Activated T-helper 9 cell treated with anti-CD3 and anti-CD28 coated beads, Interleukin-2, amount 50 U/mL, for 16 hours (primary cell): Measurements from ENCODE around the gene RPL35.
"Not testable (repeated sequence)": the region's sequence is repeated elsewhere in the genome, so short reads cannot be mapped to it uniquely, and the experiment has no call there.

Experiments used
- DNase-seq: peaks from one replicate; pipeline ENCODE4 v3.0.0-alpha.2; 2020; ENCODE audit warnings: low read depth

The RPL35 gene

DNA sequence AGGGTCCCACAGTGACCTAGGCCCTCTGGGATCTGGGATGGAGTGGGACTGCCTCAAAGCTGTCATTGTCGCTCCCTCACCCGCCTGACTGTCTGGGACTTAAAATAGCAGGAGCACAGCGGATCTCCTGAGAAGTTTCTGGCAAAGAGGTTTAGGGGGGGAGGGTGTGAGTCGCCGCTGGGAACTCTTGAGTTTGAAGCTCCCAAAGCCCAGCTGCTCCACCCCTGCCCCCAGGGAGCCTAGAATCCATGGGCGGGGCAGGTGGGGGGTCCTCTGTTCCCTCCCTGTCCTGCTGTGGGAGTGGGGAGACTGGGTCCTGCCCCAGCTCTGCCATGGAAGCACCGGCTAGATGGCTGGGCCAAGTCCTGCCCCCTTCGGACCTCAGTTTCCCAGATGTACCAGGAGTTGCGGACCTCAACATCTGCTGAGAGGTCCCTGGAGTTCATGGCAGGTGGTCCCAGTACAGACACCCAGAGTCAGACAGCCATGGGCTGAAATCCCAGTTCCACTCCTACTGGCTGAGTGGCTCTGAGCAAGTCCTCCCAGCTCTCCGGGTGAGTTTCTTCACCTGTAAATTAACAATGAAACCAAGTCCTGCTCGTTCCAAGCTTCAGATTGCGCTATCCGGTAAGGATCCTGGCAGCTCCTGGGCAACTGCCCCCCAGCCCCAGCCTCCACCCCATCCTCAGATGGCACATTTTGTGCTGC lies 9.5 kb downstream of the RPL35 start:
- DNase-seq, result no peak

DNA sequence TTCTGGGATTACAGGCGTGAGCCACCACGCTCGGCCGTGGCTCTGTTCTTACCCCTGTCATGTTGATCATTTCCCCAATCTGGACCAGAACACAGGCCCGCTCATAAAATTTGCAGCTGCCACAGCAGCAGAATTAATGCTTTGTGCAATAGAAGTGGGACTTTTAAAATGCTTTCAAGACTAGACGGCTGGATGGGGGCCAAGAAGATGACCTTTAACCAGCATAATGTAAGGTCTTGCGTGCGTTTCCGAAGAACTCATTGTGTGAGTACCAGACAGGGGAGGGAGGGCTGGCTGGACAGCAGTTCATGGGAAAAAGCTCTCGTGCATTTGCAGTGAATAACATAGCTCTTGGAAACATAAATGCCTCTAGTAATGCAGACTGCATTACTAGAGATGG lies 12.0 kb downstream of the RPL35 start:
- no peak for DNase-seq

DNA sequence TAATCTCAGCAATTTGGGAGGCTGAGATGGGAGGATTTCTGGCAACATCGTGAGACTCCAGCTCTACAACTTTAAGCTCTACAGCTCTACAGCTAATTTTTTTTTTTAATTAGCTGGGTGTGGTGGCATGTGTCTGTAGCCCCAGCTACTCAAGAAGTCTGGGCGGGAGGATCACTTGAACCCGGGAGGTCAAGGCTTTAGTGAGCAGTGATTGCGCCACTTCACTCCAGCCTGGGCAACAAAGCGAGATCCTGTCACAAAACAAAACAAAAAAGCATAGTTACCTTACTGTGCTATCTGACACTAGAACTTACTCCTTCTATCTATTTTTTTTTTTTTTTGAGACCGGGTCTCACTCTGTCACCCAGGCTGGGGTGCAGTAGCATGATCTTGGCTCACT lies 14.8 kb downstream of the RPL35 start:
- no peak for DNase-seq

DNA sequence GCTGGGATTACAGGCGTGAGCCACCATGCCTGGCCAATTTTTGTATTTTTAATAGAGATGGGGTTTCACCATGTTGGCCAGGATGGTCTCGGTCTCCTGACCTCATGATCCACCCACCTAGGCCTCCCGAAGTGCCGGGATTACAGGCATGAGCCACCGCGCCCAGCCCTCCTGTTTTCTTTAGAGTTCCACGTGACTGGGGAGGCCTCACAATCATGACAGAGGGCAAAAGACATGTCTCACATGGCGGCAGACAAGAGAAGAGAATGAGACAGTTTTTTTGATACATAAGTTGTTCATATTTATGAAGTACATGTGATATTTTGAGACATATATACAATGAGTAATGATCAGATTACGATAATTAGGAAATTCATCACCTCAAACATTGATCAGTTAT lies 15.3 kb downstream of the RPL35 start:
- not testable (repeated sequence) for DNase-seq

DNA sequence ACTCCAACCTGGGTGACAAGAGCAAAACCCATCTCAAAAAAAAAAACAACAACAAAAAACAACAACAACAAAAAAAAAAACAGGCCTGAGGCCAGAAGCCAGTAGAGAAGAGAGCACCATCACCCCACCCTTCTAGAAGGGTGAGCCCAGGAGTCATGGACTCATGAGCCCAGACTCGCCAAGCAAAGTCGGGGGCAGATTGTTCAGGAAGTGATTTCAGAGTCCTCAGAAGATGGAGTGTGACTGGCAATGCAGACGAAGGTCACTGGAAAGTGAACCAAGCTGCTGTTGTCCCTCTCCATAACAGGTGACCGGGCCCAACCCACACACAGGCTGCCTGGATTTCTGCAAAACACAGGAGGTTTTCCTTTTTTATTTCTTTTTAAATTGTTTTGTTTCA lies 17.5 kb downstream of the RPL35 start:
- DNase-seq, result no peak

DNA sequence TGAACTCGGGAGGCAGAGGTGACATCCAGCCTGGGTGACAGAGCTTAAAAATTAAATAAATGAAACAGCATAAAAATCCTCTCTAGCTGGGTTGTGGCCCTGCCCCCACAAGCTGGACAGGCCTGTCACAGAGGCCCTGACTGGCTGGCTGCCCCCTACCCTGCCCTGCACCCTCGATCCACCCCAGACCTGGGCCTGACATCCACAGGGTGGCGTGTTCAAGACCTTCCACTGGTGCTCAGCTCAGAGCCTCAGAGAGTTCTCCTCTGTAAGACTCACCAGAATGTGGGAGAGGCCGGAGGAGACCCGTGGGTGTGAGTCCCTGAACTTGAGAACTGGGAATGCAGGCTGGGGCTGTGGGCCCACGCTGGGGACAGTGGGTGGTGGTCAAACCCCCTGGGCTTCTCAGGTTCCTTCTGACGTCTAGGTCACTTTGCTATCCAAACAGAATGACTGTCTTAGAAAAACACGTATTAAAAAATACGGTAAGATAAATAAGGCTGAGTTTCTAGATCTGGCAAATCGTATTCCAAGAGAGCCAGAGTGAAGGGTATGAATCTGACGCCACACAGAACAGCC lies 18.2 kb downstream of the RPL35 start:
- DNase-seq, result no peak

DNA sequence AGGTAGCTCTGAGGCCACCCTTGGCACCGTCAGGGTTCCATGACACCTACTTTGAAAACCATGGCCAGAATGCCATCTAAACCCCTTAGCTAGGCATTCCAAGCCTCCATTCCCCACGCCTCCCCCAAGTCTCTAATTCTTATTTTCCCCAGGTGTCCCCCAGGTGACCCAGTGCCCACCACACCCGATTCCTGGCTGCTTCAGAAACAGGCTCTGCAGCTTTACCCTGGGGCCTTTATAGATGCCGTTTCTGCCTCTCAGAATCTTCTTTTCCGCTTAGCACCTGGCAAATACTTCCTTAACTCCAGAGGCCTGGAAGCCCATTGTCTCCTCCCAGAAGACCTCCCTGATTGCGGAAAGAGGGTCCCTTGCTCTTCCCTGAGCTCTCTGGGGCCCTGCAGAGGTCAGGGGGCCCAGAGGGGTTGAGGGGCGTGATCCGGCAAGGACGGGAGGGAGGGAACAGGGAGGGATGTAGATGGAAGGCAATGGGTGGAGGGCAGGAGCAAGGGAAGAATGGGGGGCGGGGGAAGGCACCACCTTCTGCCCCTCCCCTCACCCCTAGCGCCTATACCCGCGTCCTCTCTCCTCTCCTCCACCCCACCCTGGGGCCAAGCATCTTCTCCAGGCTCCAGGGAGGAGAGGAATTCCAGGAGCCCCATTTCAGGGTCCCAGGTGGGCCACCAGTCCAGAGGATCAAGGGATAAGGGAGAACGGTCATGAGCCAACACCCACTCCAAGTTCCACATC lies 20.5 kb downstream of the RPL35 start:
- no peak for DNase-seq

DNA sequence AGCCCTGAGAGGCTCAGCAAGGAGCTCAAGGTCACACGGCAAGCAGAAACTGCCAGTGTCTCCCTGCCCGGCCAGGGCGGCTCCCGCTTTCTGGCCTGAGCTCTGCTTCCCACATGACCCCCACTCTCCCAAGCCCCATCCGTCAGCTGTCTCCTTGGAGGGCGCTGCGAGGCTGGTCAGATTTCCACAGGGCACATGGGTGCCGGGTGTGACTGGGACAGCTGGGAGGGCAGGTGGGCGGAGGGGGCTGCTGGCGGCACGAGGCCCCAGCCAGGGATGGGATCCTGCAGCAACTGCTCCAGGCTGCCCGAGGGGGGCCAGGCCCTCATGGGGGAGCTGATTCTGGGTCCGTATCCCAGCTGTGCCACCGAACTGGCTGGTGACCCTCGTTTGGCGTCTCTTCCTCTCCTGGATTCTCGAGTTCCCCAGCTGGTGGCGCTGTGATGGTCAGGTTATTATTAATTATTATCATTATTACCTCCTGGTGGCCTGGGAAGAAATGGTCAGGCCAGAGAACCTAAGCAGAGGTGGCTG lies 21.4 kb downstream of the RPL35 start:
- DNase-seq, result no peak

DNA sequence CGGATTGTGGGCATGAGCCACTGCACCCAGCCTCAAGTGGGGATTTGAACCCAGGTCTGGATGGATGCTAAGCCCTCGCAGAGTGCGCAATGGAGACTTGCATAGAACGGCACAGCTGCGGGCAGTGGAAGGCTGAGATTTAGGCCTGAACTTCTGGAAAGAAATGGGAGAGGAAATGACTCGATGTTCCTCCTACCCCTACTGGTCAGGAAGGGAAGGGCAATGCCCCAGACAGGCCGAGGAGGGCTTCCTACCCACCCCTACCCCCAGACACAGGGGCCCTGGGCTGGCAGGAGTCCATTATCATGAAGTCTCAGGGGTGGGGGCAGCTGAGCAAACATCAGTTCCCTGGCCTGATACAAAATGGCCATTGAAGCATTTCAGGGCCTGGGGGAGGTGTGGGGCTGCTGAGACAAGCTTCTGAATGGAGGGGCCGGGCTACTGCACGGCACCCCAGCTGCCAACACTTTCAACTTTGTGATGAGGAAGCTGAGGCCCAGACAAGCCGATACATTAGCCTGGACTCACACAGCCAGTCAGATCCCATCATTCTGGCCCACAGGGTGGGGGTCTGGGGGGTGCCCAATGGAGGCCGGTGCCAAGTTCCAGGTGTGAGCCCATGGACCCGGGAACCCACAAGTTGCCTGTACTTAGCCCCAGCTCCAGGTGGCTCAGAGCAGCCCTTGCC lies 22.0 kb downstream of the RPL35 start:
- DNase-seq, result no peak

DNA sequence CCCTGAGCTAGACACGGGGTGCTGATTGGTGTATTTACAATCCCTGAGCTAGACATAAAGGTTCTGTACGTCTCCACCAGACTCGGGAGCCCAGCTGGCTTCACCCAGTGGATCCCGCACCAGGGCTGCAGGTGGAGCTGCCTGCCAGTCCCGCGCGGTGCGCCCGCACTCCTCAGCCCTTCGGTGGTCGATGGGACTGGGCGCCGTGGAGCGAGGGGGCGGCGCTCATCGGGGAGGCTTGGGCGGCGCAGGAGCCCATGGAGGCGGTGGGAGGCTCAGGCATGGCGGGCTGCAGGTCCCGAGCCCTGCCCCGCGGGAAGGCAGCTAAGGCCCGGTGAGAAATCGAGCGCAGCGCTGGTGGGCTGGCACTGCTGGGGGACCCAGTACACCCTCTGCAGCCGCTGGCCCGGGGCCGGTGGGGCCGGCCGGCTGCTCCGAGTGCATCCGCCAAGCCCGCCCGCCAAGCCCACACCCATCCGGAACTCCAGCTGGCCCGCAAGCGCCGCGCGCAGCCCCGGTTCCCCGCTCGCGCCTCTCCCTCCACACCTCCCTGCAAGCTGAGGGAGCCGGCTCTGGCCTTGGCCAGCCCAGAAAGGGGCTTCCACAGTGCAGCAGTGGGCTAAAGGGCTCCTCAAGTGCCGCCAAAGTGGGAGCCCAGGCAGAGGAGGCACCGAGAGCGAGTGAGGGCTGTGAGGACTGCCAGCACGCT lies 23.0 kb downstream of the RPL35 start:
- DNase-seq, result not testable (repeated sequence)

DNA sequence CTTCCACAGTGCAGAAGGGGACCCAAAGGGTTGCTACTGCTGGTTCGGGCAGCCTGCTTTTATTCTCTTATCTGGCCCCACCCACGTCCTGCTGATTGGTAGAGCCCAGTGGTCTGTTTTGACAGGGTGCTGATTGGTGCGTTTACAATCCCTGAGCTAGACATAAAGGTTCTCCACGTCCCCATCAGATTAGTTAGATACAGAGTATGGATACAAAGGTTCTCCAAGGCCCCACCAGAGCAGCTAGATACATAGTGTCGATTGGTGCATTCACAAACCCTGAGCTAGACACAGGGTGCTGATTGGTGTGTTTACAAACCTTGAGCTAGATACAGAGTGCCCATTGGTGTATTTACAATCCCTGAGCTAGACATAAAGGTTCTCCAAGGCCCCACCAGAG lies 23.6 kb downstream of the RPL35 start:
- DNase-seq, result not testable (repeated sequence)

DNA sequence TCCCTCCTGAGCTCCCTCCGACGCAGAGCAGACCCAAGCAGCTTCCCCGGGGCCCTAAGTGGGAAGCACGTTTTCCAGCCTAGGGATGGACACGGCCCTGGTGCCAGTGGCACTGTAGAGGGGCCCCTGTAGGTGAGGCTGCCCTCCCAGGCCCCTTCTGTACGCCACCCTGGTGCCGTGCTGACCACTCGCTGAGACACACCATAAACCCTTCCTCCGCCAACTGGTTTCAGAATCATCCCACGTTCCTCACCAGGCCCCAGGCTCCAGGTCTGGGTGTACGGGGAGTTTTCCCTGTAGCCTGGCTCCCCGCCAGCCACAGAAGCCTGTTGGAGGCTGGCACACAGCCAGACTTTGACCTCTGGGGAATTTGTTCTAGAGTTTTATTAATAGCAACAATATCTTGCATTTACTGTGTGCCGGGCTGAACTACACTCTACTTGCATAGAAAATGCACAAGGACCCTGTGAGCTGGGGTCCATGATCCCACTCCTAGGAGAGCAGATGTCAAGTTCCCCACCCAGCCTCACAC lies 26.7 kb downstream of the RPL35 start:
- no peak for DNase-seq

DNA sequence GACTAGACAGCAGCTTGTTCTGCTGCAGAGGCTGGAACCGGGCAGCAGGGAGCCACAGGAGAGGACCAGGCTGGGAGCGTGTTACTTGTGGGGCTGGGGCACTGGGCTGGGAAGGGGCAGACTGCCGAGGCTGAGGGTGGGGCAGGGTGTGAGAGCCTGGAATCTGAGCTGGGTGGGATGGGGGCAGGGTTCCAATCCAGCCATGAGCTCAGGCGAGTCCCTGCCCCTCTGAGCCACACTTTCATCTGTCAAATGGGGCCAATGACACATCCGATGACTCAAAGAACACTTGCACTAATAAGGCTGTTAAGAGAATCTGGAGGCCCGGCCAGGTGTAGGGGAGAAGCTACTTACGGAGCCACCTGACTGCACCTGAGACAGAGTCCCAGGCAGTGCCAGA lies 27.2 kb downstream of the RPL35 start:
- DNase-seq, result no peak

DNA sequence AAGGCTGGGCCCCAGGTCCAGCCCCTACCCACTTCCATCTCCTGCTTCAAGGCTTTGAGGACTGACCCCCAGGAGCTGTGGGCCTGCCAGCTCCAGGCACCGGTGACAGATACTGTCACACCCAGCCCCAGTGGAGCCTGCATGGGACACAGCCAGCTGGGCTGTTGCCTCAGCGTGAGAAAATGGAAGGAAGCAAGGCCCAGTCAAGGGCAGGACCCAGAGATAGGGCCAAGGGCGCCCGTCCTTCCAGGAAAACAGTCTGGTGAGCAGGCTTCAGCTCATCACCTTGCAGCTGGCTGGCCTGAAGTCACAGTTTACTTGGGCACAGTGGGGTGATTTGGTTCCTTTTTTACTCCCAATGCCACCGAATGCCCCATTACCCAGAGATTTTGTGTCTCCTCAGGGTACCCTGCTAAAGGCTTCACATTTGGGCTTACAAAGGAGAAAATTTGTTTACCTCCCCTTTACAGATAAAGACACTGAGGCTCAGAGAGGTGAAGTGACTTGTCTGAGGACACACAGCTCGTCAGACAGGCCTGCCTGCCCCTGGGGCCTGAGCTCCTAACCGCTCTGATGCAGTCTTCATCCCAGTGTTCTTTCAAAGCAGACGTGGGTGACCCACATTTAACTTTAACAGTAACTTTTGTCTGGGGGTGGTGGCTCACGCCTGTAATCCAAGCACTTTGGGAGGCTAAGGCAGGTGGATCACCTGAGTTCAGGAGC lies 30.0 kb downstream of the RPL35 start:
- DNase-seq, result no peak

DNA sequence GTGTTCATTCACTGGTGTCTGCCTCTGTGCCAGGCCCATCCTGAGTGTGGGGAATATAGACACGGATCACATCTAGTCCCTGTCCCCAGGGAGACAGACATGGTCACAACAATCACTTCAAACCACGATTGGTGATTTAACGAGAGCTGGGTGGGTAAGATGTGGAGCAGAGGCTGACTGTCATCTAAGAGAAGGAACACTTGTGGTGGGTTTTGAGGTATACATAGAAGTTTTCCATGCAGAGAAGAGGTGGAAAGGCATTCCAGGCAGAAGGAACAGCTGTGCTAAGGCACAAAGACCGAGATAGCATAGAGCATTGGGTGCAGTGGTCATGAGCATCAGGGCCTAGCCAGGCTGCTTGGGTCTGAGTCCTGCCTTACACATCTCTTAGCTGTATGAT lies 31.2 kb downstream of the RPL35 start:
- DNase-seq, result no peak

DNA sequence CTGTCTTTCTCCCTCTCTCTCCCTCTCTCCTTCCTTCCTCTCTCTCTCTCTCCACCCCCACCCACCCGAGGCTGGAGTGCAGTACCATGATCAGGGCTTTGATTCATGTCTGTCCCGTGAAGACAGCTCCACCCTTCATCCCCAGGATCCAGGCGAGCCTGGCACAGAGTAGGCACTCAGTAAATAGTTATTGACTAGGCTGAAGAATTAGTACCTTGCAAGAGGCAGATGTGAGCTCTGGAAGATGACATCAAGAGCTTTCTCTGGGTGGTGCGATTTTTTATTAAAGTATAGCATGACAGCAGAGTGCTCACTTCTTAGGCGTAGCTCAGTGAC lies 32.5 kb downstream of the RPL35 start:
- no peak for DNase-seq

DNA sequence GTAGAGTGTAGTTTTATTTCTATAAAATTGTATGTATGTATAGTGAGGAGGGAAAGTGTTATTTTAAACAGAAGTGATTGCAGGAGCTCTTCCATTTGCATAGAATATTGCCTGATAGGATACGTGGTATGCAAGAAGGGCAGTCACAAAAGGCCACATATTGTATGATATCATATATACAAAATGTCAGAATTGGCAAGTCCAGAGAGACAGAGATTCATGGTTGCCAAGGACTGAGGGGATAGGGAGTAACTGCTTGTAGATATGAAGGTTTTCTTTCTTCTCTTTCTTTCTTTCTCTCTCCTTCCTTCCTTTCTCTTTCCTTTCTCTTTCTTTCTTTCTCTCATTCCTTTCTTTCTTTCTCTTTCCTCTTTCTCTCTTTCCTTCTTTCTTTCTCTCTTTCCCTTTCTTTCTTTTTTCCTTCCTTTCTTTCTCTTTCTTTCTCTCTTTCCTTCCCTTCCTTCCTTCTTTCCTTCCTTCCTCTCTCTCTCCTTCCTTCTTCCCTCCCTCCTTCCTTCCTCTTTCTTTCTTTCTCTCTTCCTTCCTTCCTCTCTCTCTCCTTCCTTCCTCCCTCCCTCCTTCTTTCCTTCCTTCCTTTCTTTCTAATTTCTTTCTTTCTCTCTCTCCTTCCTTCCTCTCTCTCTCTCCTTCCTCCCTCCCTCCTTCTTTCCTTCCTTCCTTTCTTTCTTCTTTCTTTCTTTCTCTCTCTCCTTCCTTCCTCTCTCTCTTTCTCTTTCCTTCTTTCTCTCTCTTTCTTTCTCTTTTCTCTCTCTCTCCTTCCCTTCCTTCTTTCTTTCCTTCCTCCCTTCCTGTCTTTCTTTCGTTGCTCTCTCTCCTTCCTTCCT lies 33.0 kb downstream of the RPL35 start:
- no peak for DNase-seq

DNA sequence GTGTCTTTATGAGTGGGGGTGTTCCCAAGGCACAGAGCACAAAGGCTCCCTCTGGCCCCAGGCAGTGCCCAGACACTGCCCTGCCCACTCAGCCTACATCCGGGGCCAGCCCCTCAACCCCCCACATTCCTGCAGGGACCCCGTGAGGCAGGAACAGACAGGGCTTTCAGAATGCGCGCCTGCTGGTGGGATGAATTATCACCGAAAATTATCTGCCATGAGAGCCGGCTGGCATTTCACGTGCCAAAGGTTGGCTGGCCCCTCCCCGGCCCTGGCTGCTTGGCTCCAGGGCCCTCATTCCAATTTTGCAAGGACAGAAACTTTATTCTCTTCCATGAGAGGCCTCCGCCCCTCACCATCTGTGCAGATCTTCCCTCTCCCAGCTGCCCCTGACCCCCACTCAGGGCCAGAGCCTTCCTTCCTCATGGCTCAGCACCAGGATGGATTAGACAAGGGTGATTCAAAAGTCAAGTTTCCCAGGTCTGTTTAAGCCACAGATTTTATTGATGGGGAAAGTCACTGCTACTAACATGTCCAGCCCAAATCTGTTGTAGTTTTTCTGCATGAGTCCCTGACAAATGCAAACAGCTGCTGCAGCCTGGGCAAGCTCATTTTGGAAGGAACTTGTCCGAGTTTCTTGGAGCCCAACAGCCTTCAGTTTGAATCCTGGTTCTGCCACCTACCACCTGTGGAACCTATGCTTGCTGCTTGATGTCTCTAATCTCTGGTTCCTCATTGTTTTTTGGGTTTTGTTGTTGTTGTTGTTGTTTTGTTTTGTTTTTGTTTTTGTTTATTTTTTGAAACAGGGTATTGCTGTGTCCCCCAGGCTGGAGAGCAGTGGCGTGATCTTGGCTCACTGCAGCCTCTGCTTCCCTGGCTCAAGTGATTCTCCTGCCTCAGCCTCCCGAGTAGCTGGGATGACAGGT lies 40.8 kb downstream of the RPL35 start:
- DNase-seq, result no peak
